Cortex of kidney (tissue), 1 donor: ENCODE results near the gene HS3ST3A1.

Experiments used
- DNase-seq: peaks from one replicate; lab custom pipeline; 2025; lab: John Stamatoyannopoulos, UW

The HS3ST3A1 gene

DNA sequence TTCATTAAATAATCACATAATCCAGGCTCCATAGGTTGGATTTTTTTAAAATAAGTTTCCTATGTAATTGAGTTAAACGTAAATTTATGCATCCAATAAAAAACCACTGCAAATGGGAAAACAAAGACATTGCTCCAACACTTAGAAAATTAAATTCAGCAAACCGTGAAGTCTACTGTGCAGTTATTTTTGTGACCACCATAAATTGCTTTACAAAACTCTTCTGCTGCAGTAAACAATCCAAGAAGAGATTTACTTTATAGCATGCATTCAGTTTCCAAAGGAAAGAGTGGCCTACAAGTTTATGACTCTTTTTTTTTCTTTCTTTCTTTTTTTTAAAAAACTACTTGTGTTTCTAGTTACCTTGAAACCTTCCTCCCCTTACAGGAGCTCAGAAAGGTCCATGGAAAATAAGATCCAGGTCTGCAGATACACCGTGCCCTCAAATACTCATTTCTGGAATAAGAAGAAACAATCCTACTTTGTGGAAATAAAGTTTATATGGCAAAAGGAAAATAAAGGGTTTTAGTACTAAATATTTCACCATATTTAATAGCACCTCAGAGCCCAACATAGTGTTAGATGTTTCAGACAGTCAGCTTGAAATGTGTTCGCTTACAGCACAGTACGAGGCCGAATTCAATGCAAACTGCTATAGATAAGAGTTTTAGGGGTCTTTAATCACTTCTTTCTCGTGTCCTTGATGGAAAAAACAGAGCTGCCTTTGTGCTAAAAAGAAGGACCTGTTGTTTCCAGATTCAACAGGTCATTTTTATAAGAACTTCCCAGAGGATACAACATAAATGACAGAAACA, 3.2 kb downstream of the HS3ST3A1 start:
- no peak for DNase-seq

DNA sequence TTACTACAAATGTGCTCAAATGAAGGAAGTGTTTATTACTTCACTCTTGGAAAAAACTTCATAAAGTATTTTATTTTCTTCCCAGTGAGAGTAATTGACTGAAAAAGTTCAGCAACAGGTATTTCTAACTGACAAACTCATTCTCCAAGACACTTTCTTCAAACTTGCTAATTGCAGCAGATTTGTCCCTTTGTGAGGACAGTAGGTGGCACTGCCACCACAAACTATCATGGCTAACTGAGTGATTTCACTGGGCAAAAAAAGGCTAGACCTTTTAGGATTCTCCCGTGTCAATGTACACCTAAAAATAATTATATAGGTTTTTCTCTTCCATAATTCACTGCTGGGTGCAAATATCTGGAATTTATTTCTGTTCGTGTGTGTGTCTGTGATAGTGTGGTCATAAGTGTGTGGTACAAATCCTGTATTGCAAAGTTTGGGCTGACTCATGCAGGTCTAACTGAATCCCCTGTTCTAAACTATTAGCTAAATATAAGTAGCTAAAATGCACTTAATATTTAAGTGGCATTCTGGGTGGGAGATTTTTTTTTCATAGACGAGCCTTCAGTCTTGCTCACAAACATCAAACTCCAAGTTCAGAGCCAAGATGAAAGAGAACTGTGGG, 3.9 kb downstream of the HS3ST3A1 start:
- no peak for DNase-seq

DNA sequence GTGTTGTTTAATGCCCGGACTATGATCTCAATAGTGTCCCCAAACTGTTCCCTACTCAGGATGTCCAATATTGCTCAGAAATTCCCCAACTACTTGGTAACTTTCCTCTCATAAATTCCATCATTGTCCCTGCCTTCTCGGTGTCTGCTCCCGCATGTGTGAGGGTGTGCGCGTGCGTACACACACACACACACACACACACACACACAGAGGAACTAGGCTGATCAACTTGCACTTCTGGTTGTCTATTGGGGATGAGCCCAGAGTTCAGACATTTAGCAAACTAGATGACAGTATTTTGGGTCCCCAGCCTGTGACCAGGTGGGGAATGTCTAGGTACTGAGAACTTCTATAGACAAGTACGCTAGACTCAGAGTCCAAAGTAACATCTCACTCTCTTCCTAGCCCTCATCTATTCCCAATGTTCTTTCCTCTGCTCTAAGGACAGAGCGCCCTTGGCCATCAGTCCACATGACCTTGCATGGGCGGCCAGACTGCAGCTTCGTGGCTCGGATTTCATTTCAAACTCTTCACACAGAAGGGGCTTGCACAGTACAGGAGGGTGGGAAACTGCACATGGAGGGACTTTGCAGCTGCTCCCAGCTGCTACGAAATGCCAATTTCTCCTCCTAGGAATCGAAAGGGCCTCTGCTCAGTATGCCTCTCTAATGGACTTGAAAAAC, 5.3 kb downstream of the HS3ST3A1 start:
- DNase-seq: no peak

DNA sequence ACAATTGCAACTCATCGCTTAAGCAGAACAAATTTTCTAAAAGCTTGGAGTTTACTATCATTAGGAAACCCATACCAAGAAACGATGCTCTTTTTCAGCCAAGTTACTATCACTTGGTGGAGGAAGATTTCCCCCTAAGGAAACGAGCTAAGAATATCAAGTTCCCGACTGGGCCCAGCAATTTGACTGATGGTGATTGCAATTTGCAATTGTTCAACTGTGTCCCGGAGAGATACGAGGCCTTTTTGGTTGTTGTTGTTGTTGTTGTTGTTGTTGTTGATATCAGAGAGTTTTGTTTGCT, 6.2 kb downstream of the HS3ST3A1 start:
- DNase-seq: no peak

DNA sequence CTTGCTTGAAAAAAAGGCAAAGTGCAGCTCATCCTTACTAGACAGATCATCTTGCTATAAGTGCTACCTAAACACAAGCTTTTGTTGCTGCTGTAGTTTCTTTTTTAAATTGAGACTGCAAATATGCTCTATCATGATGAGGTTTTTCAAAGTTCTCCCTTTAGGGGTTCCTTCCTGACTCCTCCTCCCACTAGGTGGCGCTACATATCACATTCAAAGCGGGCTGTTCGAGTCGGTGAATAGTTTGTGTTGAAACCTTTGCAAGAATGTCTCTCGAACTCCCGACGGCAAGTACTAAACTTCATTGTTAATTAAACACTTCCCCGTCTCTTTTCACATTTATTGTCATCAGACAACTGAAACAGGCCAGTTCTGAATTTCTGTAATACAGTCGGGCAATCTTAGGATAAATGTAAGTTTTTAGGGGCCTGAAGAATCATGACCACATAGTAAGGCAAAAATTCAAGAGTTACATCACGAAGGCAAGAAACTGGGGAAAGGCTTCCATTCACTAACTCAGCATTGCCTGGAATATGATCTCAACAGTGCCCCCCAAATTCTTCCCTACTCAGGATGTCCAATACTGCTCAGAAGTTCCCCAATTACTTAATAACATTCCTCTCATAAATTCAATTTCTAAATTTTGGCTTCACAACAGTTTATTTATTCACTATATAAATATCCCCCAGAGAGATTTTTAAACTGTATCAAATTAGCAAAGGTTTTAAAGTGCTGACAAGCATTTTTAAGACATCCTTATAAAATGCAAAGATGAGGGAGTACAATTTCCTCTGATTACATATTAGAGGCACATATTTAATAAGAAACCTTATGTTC, 6.7 kb downstream of the HS3ST3A1 start:
- no peak for DNase-seq

DNA sequence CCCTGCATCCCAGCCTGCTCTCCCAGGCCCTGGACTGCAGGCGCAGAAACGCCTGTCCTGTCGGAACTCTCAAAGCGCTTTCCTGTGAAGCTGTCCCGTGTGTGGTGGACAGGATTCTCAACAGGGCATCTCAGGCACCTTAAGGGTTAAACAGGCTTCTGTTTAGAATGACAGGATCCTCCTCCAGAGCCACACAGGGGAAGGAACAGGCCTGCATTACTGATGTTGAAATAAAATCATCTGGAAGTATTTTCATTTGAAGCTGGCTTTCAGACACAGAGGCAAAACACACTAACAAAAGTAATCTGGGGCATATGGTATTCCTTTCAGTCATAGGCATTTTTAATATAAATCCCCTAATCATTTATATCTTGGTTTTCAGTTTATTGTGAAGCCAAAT, 7.4 kb downstream of the HS3ST3A1 start:
- no peak for DNase-seq

DNA sequence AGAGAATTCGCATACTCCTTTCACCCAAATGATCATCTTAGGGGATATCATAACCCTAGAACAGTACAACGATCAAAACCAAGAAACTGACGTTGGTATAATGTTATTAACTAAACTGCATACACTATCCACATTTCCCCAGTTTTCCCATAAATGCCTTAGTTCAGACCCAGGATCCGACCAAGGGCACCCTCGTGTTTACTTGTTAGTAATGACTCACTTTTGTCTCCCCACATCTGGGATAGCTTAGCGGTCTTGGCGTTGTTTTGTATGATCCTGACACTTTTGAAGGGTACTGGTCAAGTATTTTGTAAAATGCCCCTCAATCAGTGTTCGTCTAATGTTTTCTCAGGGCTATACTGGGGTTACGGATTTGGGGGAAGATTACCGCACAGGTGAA, 8.0 kb downstream of the HS3ST3A1 start:
- DNase-seq: no peak

DNA sequence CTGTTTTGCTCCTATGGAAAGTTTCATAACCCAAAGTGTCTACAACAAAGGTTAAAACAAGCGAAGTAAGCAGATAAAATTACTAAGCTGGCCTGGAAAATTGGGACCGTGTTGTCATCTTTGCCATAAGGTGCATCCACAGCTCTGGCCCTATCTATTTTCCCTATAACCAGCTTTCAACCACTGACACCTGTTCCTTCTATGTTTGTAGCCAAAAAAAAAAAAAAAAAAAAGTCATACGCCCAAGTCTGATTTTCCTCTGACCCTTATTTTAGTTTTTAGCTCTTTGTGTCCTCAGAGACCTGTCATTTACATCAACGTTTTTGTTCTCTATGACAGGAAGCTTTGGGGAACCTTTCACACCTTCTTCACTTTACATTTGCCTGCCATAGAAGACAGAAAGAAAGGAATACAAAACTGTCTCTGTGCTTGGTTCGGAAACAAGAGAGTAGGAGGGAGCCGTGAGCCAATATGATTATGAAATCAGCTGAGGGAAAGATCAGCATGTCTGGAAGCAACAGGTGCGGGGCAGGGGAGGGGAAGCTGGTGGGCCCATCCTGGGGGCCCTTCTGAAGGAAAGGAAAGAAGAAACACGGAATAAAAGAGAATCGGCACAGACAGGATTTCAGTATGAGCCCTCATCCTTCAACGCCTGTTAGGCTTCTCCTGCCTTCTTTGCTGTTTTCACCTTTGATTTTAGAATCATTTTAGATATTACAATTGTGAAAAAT, 8.5 kb downstream of the HS3ST3A1 start:
- no peak for DNase-seq

DNA sequence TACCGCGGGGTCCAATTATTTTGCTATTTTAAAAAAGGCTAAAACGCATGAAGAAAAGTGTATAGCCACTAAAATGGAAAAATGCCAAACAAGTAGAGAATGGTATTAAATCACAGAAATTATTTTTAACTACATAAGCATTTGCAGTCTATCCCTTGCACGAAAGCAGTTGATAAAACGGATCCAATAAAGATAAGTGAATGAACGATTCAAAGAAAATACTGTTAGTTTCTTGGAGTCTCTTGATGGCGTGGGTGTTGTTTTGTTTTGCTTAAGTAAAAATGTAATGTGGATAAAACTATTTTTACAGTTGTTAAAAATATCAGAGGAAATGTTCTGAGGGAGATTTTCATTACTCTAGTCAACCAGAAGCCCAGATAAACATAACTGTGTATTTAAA, 9.3 kb downstream of the HS3ST3A1 start:
- no peak for DNase-seq

DNA sequence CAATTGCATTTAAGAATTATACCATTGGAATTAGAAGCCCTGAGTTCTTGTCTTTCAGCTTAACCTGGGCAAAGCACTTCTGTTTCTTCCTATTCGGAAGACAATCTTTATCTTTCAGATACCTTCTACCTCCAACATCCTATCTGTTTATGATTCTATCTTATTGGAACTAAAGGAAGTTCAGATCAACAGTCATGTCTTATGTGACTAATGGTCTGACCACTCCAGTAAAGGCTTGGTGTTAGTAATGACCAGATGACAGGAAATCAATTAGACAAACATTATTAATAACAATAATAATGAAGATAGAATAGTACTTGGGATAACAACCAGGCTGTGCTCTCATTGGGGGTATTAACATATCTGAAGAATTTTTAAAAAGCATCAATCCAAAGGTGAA, 11.3 kb downstream of the HS3ST3A1 start:
- no peak for DNase-seq

DNA sequence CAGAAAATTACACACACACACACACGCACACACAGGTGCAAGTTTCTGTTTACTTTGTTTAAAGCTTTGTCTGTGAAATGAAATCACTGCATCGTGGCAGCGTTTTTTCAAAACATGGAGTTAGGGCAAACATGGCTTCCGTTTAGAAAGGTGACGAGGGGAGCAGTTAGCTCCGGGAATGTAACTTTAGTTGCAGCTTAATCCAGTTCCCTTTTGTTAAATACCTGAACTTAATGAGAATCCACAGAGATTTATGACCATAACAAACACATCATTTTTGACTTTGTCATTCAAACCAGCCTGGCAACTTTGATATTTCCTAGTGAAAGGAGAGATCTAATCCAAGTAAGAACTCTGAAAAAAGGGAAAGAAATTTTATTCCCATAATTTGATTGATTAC, 12.1 kb downstream of the HS3ST3A1 start:
- DNase-seq: no peak

DNA sequence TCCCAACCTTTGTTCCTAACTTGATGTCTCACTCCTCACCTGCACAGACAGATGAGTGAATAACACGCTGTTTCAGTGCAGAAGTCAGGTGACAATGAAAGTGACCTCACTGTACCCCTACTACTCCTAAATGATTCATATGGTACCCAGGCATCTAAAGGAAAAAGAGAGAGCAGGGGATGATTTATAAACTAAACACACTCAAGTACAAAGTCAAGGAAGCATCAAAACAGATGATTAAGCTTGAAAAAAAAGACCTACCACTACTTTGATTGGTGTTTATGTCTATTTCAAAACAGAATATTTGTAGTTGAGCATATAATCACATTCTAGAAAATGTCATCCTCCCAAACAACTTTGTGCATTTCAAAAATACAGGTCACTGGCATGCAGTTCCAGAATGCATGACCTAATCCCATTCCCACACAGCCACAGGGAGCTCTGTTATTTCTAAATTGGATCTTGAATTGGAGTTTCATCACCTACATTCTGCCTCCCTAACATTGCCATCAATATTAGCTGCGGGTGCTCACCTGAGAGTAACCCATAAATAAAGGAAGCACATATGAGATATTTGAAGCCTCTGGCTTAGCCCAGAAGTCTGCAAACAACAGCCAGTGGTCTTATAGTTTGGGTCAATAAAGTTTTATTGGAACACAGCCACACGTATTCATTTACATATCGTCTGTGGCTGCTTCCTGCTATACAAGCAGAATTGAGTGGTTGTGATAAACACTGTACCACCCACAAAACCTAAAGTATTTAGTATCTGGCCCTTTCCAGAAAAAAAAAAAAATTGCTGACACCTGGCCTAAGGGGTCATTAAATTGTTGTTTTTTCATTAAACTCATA, 14.0 kb downstream of the HS3ST3A1 start:
- DNase-seq: no peak

DNA sequence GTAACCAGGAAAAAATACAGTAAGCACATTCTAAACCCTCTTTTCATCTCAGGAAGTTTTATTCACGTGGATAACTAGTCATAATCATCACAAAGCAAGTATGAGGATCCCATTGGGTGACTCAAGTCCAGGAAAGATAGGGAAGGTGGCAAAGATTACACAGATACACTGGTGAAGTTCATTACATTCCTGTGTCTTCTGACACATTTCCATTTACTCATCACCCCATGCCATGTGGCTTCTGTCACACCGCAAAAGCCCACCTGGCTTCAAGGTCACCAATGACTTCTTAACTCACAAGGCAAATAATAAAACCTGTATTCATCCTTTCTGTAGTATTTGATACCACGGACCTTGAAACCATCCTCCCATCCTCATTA, 17.0 kb downstream of the HS3ST3A1 start:
- no peak for DNase-seq

DNA sequence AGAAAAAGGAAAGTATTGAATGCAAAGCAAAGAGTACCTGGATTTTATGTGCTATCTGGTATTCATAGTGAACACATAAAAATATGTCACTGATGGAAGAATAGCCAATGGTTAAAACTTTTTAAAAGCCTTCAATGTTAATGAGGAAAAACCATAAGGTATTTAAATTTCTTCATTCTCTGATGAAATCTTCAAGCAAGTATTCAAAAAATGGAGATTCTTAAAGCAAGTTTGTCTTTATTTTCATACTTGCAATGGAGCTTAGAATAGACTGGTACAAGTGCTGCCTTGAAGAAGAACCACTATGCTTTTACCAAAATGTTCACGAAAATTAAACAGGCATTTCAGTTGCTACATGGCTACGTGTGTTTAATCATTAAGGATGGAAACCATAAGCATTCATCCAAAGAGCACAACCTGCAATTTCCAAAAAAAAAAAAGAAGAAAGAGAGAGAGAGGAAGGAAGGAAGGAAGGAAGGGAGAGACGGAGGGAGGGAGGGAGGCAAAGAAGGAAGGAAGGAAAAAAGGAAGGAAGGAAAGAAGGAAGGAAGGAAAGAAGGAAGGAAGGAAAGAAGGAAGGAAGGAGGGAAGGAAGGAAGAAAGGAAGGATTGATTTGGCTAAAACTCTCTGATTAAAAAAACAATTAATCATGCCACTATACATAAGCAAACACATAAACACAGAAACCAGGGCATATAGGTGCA, 17.6 kb downstream of the HS3ST3A1 start:
- DNase-seq: no peak

DNA sequence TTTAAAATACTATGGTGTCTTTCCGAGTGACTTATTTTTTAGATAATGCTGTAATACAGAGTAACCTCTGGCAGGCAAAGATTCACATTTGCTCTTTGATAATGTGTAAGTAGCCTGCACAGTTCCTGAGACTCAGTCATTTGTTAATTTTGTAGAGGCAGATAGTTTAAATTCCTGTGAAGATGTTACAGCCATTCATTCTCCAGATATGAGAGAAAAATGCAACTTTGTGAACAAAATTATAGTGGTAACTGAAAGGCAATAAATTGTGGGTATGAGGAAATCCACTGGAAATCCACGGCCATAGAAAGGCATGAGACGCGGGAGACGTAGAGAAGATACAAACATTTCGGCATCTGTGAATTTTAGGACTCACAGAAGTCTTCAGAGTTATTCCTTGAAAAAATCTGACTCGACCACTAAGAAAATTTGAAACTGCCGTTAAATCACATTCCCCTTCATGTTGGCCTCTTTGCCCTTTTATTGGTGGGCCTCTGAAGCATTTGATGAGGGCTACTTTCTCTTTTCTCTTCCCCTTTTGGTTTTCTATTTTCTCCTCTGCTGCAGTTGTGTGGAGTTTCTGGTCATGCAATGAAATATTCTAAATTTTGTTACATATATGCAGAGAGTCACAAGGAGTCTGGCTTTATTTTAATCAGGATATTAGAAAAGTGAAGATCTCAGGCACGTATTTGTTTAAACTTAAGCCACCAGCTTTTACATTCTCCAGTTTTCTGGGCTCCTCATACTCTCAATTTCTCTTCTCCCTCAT, 18.8 kb downstream of the HS3ST3A1 start:
- DNase-seq: no peak

DNA sequence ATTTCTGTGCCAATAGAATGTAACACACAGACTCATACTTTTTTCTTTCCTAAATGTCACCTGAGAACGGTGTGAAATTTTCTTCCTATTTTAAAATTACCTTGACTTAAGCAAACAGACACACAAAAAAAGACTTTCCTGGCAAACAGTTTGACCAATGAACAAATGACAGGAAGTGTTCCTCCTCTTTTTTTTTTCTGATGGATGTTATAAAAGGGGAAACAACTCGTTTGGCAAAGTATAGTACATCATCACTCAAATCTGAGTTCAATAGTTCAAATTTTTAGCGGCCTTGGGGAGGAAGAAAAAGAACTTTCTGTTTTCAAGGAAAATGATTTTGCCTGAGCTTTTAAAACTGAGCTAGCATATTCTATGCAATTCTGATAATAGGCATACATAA, 19.8 kb downstream of the HS3ST3A1 start:
- no peak for DNase-seq

DNA sequence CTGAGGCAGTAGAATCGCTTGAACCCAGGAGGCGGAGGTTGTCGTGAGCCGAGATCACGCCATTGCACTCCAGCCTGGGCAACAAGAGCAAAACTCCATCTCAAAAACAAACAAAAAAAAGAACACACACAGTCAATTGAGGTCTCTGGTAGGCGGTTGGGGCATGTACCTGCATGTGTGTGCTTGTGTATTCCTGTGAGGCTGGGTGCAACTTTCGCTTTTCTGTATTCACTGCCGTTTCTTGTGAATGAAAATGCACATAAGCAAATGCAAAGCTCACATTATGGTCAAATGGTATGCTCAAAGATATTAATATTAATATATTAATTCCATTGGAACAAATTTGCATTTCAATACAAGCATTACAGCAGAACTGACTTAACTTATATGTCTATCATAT, 20.9 kb downstream of the HS3ST3A1 start:
- DNase-seq: no peak

DNA sequence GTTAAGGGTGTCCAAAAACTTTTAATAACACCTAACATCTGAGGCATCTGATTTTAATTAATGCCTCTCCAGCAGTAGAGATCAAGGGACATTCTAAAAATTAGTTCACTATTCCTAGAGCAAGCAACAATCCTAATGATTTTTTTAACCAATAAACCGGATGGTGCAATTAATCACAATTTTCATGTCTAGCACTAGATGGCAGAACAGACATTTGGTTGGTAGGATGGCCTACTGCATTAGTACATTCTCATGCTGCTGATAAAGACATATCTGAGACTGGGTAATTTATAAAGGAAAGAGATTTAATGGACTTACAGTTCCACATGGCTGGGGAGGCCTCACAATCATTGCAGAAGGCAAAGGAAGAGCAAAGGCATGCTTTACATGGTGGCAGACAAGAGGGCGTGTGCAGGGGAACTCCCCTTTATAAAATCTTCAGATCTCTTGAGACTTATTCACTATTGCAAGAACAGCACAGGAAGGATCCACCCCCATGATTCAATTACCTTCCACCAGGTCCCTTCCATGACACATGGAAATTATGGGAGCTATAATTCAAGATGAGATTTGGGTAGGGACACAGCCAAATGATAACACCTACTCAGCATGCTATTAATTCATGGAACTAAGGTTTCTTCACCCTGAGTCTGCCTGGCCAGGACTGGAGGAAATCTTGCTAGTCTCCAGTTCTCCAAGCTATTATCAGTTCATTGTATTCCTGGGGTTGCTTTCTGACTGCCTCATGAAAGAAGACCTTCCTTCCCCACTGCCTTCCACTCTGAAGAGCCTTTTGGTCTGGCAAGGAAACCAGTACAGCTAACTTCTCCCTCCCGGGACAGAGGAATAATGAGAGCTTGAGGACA, 24.8 kb downstream of the HS3ST3A1 start:
- DNase-seq: no peak
